GM18909 (cell line): ENCODE results near the gene GPRASP2.
A peak's percentile ranks its signal among the peaks of the same experiment; 100 is the strongest.
"Not testable (repeated sequence)": the region's sequence is repeated elsewhere in the genome, so short reads cannot be mapped to it uniquely, and the experiment has no call there.

ENCODE experiments used
- ATAC-seq: cut with Tn5 transposase; IDR thresholded peaks from one replicate; pipeline ENCODE4 v1.9.1; 2021; ENCODE audit warnings: mild to moderate bottlenecking; ENCODE audit not compliant: unreplicated experiment, poor library complexity

Gene GPRASP2

DNA sequence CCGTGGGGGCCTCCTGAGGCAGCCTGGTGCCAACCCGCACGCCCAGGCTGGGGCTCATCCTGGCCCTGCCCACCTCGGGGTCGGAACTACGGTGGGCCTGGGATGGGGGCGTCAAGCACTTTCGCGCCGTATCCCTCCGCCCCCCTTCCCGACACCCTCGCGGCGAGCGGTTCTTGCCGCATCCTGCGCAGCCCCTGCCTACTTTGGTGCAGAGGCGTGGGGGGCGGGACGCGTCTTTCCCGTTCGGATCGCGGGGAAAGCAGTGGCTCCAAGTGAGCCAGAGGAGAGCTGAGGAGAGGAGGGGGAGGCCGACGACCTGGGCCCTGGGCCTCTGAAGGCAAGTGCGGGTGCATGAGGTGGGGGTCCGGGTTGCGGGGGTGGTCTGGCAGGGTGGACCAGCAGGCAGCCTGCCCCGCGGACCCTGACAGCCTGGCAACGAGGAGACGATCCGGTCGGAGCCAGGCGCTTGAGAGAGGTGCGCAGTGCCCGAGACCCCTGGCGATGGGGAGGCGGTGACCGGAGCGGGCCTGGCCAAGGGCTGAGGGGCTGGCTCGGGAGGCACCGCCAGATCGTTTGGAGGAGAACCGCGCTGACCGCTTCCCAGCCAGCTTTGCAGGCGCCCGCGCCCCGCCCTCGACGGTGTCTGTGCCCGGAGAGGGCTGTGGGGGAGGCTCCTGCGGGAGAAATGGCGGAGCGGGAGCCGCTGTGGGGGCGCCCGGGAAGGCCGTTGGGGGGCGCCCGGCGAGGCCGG lies at the start of gene GPRASP2:
Gene GPRASP2 (plus strand): TSS at position 233 of the 751 bp plus-strand sequence. CDS start 2,422 bp downstream, outside the sequence.
- no peak for ATAC-seq

DNA sequence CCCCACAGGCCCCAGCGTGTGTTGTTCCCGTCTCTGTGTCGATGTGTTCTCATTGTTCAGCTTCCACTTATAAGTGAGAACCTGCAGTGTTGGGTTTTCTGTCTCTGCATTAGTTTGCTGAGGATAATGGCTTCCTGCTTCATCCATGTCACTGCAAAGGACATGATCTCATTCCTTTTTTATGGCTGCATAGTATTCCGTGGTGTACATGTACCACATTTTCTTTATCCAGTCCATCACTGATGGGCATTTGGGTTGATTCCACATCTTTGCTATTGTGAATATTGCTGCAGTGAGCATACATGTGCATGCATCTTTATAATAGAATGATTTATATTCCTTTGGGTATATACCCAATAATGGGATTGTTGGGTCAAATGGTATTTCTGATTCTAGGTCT lies 48.4 kb upstream of the GPRASP2 start:
- ATAC-seq: not testable (repeated sequence)

DNA sequence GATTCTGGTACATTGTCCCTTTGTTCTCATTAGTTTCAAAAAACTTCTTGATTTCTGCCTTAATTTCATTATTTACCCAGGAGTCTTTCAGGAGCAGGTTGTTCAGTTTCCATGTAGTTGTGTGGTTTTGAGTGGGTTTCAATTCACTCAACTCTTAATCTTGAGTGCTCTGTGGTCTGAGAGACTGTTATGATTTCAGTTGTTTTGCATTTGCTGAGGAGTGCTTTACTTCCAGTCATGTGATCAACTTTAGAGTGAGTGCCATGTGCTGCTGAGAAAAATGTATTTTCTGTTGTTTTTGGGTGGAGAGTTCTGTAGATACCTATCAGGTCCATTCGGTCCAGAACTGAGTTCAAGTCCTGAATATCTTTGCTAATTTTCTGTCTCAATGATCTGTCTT lies 45.2 kb upstream of the GPRASP2 start:
- ATAC-seq: not testable (repeated sequence)

DNA sequence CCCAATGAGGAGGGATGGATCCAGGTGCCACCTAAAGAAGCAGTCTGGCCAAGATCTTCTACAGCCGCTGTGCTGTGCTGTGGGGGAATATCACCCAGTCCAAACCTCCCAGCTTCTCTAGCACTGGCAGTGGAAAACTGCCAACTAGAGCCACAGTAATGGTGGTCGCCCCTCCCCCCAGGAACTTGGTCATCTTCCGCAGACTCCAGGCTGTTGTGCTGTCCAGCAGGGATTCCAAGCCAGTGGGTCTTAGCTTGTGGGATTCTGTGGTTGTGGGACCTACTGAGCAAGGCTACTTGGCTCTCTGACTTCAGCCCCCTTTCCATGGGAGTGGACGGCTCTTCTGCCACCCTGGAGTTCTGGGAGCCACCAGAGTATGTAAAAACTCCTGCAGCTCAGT lies 42.7 kb upstream of the GPRASP2 start:
- ATAC-seq: no peak

DNA sequence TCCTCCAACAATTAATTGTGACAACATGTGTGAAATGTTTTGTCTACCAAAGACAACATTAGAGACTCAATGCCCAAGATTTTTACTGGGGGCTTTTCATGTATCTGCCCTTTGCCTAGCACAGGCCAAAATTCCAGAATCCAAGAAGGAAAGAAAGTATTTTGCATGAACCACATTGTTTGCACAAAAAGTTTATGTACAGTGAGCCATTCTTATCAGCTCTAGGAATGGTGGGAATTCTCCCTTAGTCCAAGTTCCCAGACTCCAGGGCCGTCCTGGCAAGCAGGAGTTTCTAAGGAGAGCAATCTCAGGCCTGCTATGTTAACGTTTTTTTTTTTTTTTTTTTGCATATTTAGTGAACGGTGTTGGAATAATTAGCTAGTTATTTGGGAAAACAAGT lies 39.4 kb upstream of the GPRASP2 start:
- no peak for ATAC-seq

DNA sequence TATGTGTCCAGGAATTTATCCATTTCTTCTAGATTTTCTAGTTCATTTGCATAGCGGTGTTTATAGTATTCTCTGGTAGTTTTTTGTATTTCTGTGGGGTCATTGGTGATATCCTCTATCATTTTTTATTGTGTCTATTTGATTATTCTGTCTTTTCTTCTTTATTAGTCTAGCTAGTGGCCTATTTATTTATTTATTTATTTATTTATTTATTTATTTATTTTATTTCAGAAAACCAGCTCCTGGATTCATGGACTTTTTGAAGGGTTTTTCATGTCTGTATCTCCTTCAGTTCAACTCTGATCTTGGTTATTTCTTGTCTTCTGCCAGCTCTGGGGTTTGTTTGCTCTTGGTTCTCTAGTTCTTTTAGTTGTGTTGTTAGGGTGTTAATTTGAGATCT lies 34.8 kb upstream of the GPRASP2 start:
- ATAC-seq: not testable (repeated sequence)

DNA sequence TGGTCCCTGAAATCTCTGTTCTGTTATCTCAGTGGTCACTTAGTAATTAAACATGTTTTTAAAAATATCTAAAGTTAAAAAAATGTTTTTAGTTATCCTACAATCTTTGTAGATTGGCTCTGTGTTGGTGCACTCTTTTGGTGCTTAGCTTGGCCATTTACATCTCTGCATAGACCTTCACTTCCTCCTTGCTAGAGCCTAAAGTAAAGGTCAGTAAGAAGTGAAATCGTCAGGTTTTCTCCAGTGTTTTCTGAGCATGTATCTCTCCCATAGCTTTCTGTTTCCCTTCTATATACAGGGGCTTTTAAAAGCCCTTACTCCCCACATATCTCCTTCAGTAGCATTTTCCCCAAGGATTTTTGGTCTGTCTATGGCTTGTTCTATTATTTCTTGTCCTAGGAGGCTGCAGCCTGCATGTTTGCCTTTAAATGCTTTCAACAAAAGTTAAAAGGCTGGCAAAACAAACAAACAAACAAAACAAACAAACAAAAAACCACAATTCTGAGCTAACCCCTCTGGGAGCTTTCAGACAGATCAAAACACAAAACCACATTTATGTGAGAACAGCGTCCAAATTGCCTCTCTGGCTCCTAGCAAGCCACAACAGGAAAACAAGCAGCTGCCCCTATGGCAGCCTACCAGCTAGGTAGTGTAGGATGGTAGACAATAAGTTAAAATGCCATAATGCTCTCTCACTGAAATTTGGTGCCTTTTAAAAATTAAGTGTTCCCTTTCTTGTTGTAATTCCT lies 27.3 kb upstream of the GPRASP2 start:
- ATAC-seq: no peak

DNA sequence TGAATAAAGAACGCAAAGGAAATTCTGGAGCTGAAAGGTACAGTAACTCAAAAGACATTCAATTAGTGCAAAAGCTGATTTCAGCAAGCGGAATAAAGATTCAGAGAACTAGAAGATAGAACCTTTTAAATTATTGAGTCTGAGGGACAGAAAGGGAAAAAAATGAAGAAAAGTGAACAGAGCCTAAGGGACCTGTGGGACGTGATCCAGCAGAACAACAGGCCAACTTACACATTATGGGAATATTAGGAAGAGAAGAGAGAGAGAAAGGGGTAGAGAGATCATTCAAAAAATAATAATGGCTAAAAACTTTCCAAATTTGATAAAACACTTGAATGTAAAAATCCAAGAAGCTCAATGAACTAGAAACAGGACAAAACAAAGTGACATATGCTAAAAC lies 17.5 kb upstream of the GPRASP2 start:
- no peak for ATAC-seq

DNA sequence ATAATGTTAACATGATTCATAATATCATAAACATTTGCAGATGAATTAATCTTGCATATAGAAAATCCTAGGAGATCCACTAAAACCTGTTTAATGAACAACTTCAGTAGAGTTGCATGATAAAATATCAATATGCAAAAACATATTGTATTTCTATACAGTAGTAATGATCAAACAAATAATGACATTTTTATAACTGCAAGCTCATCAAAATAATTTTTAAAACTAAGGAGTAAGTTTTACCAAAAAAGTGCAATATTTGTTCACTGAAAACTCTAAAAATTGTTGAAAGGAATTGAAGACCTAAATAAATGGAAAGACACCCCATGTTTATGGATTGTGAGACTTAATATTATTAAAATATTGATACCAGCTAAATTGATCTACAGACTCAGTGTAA lies 15.9 kb upstream of the GPRASP2 start:
- ATAC-seq: no peak

DNA sequence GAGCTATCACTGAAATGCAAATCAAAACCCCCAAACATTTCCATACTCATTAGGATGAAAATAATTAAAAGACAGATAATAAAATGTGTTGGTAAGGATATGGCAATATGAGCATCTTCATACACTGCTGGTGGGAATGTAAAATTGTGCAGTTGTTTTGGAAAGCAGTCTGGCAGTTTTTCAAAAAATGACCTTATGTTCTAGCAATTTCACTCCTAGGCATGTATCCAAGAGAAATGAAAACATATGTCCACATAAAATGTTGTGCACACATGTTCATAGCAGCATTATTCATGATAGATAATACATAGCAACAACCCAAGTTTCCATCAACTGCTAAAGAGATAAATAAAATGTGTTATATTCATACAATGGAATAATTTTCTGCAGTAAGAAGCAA lies 14.8 kb upstream of the GPRASP2 start:
- no peak for ATAC-seq

DNA sequence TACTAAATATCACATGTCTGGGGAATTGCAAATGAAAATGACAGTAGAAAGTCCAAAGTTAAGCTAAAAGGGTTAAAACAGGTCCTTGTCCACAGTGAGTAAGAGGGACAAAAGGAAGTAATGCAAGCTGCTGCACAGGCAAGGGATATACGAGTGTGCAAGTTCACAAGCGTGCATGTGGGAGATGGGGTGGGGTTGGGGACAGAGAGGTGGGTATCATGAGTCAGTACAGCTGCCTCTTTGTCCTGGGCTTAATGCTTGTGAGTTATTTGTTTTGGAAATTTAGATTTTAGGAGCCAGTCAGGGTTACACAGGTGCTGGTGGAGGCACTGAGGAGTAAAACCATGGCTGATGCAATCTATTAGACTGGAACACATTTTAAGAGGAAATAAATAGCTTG lies 3.3 kb upstream of the GPRASP2 start:
- ATAC-seq: no peak

DNA sequence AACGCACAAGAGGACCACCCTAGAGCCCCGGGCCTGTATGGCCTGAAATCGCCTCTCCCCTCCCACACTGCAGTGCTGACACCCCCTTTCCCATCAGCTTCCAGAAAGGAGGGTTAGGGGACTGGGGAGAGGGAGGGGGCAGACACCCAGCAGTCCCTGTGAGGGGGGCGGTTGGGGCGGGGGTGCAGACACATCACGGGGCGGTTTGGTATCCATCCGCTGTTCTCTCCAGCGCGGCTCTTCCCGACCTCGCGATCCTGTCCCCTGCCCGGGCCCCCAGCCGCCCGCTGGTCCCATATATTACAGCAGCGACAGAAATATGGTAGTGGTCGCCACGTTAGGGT lies 404 bp upstream of the GPRASP2 start:
- no peak for ATAC-seq

DNA sequence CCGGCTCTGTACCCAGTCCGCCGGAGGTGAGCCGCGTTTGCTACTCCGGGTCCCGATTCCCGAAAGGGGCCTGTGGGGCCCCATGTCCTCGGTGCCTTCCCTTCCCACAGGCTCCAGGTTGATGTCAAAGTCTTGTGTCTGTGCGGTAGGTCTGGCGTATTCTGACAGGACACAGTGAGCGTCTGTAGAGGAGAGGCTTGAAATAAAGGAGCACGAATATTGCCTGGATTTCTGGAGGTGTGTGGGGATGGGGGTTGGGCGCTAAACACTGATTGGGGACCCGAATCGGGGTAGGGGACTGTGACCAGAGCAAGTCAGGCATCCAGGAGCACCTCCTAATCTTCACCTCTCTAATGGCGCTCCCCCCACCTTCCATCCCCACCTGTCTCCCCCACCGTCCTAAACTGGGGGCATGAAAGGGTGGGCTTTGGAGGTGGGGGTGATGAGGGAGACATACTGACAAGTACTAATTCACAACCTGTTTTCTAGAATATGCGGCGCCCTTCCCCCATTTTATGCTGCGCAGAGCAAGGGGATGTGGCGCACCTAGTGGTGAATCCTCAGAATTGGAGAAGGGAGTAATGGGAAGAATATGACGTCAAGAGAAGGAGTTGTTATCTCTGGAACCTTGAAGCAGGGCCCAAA lies 855 bp downstream of the GPRASP2 start:
- no peak for ATAC-seq

DNA sequence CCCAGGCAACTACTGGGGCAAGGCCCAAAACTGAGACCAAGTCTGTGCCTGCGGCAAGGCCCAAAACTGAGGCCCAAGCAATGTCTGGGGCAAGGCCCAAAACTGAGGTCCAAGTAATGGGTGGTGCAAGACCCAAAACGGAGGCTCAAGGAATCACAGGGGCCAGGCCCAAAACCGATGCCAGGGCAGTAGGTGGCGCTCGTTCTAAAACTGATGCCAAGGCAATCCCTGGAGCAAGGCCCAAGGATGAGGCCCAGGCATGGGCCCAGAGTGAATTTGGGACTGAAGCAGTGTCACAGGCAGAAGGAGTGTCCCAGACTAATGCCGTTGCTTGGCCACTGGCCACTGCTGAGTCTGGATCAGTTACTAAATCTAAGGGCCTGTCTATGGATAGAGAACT lies 2.7 kb downstream of the GPRASP2 start:
- ATAC-seq: no peak

DNA sequence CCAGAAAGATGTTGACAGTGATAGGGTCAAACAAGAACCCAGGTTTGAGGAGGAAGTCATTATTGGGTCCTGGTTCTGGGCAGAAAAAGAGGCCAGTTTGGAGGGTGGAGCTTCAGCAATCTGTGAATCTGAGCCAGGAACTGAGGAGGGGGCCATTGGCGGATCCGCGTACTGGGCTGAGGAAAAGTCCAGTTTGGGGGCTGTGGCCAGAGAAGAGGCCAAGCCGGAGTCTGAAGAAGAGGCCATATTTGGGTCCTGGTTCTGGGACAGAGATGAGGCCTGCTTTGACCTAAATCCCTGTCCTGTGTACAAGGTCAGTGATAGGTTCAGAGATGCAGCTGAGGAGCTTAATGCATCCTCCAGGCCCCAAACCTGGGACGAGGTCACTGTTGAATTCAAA lies 3.7 kb downstream of the GPRASP2 start:
- no peak for ATAC-seq

DNA sequence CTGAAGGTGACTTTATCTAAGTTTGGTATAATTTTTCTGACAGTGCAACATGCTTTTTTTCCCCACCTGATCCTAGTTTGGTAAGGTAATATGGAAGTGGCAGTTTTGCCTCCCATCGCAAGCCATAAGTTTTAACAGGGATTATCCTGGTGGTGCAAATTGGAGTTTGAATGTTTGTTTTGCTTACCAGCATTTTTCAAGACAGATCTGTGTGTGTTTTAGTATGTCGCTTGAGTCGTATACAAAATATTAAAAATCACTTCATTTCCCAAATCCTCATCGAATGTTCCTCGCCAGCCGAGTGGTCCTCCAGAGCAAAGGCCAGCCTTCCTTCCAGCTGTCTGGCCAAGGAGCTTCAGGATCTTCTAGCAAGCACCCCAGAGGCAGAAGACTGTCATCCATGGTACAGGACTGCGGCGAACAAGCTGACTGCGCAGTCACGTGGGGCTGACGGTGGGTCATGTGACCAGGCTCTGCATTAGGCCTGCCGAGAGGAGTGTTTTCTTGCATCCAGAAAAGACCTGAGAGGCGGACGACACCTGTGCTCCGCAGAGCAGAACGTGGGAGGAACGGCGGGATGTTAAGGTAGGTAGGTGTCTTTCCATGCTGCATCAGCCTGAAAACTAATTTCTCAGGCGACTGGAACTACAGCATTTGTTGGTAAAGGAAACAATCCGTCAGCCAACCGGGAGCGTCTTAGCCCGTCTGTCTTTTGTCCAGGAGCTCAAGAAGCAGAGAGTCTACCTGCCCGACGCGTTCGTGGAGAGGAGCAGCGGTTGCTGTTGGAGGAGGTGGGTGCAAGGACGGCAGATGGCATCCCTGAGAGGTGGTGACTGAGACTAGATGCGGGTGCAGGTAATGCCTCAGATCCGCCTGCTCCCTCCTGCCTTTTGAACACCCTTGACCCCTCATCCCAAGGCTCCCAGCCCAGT lies 8.3 kb downstream of the GPRASP2 start, which contains the start of gene GPRASP3:
Gene GPRASP3 (plus strand): TSS at position 507 of the 932 bp plus-strand sequence. CDS start 28,253 bp downstream, outside the sequence.
- ATAC-seq: peak; percentile 98

DNA sequence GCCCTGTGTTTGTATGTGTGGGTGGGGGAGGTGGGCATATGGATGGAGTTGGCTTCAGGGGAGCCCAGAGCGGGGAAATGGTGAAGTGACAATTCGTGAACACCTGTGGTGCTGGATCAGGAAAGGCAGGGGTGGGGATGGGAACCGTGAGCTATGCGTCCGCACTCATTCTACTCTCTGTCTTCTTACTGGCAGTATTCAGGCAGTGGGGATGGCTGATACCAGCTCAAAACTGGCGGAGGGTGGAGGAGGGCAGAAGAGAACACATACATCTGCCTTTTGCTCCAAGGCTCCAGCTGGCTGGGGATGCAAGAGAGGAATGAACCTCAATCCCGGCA lies 8.9 kb downstream of the GPRASP2 start:
- not testable (repeated sequence) for ATAC-seq

DNA sequence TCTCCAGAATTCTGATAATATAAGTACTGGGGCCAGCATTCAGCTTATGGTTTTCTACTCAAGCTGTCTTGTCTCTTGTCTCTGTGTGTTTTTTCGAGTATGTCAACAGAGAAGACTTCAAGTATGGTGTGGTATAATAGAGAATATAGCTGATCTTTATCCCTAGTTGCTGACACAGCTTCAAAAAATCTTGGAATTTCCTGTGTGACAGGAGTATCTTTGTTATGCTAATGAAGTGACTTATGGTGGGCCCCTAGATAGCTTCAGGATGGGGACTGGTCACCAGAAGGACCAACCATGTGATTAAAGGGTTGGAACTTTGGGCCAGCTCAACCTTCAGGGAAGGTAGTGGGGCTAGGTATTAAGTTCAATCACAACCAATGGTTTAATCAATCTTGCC lies 11.2 kb downstream of the GPRASP2 start:
- no peak for ATAC-seq

DNA sequence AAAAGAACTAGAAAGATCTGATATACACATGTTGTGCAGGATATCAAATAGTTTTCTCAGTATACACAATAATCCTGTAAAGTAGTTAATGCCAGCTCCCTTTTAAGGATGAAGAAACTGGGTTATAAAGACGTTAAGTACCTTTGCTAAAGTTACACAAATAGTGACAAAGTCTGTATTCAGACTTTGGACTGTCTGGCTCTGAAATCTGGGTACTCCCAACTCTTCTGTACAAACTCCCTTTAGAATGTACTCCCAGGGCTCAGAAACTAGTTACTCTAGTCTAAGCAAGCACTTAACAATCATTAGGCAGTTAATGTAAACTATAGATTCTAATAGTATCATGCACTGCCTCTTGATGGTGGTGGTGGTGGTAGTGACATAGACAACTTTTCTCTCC lies 15.5 kb downstream of the GPRASP2 start:
- ATAC-seq: no peak

DNA sequence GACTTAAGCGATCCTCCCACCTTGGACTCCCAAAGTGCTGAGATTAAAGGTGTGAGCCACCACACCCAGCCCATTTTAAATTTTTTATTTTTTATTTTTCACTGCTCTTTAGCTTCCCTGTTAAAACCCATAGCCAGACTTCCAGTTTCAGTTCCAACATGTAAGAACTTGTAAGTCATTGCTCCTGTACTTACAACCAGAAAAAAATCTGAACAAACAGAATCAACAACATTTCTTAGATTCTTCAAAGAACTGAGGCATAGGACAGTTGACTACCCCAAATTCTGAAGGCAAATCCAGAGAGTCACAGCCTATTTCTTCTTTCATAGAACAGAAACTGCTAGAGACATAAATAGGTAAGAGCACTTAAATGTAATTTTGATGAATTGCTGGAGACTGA lies 16.4 kb downstream of the GPRASP2 start:
- ATAC-seq: no peak
